ENCODE results near the gene WWP2.

The WWP2 gene

DNA sequence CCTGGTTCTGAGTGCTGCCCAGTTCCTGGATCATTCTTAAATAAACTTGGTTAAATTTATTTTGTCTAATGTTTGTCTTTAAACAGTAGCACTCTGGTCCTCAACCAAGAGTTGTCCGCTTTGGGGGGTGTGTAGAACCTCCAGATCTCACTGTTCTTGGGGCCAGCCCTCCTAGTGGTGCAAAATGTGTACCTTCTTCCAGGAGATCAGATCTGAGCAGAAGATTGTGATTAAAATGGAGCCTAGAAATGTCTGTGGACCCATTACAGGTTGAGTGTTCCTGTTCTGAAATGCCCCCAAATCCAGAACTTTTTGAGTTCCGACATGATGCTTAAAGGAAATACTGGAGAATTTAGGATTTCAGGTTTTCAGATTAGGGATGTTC lies 143.0 kb downstream of the WWP2 start:
- Histone ChIP-seq H3K4me3 (ENCODE audit: low read depth, low read length) (no peak overlapping the region), H3K27ac (no peak overlapping the region), H3K36me3 (replicated peaks) (peaks cover 2% of the 10 kb centered on the region), H3K27me3 (replicated peaks) (no peaks in the 10 kb centered on the region)
- DNase-seq, result no peak
- TF ChIP-seq, protein P1, sequence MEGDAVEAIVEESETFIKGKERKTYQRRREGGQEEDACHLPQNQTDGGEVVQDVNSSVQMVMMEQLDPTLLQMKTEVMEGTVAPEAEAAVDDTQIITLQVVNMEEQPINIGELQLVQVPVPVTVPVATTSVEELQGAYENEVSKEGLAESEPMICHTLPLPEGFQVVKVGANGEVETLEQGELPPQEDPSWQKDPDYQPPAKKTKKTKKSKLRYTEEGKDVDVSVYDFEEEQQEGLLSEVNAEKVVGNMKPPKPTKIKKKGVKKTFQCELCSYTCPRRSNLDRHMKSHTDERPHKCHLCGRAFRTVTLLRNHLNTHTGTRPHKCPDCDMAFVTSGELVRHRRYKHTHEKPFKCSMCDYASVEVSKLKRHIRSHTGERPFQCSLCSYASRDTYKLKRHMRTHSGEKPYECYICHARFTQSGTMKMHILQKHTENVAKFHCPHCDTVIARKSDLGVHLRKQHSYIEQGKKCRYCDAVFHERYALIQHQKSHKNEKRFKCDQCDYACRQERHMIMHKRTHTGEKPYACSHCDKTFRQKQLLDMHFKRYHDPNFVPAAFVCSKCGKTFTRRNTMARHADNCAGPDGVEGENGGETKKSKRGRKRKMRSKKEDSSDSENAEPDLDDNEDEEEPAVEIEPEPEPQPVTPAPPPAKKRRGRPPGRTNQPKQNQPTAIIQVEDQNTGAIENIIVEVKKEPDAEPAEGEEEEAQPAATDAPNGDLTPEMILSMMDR (IDR thresholded peaks at IDR 0.05; ENCODE audit: low read depth, low read length, missing control alignments), result no peak
- in situ Hi-C loops (cut with HindIII; ENCODE audit: low pct_ligation_motif_present, low sequenced_read_pairs), result no loop called here

DNA sequence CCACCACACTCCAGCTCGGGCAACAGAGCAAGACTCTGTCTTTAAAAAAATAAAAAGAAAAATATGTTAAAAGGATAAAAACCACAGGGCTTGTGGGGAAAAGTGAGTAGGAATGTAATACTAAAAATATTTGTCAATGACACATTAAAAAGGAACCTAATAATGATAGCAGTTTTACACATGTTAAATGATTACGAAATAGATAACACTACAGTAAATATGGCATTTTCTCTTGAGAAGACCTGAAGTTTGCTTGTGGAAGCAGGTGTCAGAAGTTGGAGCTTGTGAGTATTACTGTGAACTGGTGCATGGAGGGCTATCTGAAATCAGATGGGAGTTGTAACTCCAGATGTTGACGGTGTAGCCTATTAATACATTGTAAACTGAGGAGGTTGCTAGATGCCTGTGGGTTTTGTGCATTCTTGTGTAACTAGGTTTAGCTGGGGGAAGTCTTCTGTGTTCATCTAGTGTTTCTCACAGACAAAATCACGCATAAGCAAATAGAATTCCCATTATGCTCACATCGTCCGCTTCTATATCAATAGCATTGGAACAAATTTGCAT lies 144.8 kb downstream of the WWP2 start:
- no peaks in the 10 kb centered on the region for H3K27me3 ChIP-seq (replicated peaks)
- TF ChIP-seq, protein P1 (IDR thresholded peaks at IDR 0.05; ENCODE audit: low read depth, low read length, missing control alignments), result no peak
- H3K4me3 ChIP-seq (ENCODE audit: low read depth, low read length), result no peak overlapping the region
- H3K36me3 ChIP-seq (replicated peaks), result peaks cover 2% of the 10 kb centered on the region
- H3K27ac ChIP-seq, result peak overlapping the region; percentile 12
- in situ Hi-C loops (cut with HindIII; ENCODE audit: low pct_ligation_motif_present, low sequenced_read_pairs), result no loop called here
- DNase-seq, result peak; percentile 78

DNA sequence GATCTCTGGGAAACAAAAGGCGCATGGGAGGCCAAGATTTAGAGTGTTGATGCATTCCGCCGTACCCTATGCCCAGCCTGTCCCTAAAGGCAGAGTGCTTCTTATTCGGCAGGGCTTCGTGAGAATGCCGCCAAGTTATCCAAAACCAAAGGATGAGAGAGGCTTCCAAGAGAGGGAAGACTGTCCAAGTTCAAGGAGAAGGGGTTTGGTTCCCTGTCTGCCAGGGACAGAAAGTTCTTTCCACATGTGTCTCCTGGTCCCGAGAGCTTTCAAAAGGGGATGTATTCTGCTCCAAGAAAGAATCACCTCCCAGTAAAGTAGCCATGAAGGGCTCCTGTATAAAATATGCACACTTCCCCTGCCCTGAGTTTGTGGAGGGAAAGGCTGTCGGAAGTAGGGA lies 146.9 kb downstream of the WWP2 start:
- Histone ChIP-seq H3K36me3 (replicated peaks) (peaks cover 2% of the 10 kb centered on the region), H3K27ac (no peak overlapping the region), H3K4me3 (ENCODE audit: low read depth, low read length) (no peak overlapping the region), H3K27me3 (replicated peaks) (no peaks in the 10 kb centered on the region)
- no peak for DNase-seq
- TF ChIP-seq, protein P1 (IDR thresholded peaks at IDR 0.05; ENCODE audit: low read depth, low read length, missing control alignments), result no peak
- in situ Hi-C loops (cut with HindIII; ENCODE audit: low pct_ligation_motif_present, low sequenced_read_pairs), result no loop called here

DNA sequence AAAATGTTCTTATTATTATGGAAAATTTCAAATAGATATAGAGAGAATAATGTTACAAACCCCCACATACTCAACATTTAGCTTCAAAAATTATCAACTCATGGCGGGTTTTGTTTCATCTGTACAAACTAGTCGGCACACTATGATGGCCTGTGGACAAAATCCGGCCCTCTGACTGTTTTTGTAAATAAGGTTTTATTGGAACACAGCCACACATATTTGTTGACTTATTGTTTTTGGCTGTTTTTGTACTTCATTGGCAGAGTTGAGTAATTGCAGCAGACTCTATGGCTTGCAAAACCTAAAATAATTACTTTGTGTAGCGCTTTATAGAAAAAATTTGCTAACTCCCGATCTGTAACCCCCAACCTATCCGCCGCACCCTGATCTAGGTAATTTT lies 147.6 kb downstream of the WWP2 start:
- peaks cover 2% of the 10 kb centered on the region for H3K36me3 ChIP-seq (replicated peaks)
- DNase-seq, result no peak
- in situ Hi-C loops (cut with HindIII; ENCODE audit: low pct_ligation_motif_present, low sequenced_read_pairs), result no loop called here
- H3K4me3 ChIP-seq (ENCODE audit: low read depth, low read length), result no peak overlapping the region
- H3K27me3 ChIP-seq (replicated peaks), result no peaks in the 10 kb centered on the region
- H3K27ac ChIP-seq, result no peak overlapping the region
- TF ChIP-seq, protein P1 (IDR thresholded peaks at IDR 0.05; ENCODE audit: low read depth, low read length, missing control alignments), result no peak

DNA sequence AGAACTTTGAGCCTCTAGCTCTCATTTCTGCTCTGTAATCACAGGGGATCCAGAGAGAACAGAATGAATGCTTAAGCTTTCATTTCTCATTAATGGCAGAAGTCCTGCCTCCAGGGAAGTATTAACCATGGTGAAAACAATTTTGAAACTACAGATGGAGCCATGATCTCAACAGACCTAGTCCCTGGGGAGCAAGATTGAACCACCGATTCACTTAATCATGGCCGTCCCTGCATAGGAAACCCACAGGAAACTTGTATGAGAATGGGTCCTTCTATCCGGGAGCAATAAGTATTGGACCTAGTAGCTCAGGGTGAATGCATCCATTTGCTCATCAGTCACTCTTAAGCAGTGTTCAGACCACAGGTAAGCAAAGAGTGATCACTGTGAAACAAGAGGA lies 148.8 kb downstream of the WWP2 start:
- TF ChIP-seq, protein P1 (IDR thresholded peaks at IDR 0.05; ENCODE audit: low read depth, low read length, missing control alignments), result no peak
- no peak overlapping the region for H3K4me3 ChIP-seq (ENCODE audit: low read depth, low read length)
- in situ Hi-C loops (cut with HindIII; ENCODE audit: low pct_ligation_motif_present, low sequenced_read_pairs), result no loop called here
- no peak overlapping the region for H3K27ac ChIP-seq
- no peak for DNase-seq
- H3K27me3 ChIP-seq (replicated peaks), result no peaks in the 10 kb centered on the region
- peaks cover 2% of the 10 kb centered on the region for H3K36me3 ChIP-seq (replicated peaks)

DNA sequence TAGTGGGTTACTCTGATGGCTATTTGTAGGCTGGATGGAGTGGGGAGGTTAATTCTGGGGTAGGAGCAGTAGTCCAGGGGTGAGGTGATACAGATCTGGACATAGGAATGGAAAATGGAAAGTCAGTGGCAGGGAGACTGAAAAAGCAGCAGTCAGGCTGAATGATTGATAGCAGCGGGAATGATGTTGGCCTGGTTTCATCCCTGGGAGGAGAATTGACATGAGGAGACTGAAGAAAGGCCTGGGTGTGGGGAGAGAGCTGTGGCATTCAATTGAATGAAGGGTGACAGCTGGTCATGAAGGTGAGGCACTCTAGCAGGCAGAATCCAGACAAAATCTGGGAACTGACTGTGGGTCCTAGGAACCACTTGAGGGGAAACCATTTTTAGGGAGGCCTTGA lies 154.3 kb downstream of the WWP2 start:
- Histone ChIP-seq H3K36me3 (replicated peaks) (no peaks in the 10 kb centered on the region), H3K27ac (no peak overlapping the region), H3K4me3 (ENCODE audit: low read depth, low read length) (no peak overlapping the region), H3K27me3 (replicated peaks) (no peaks in the 10 kb centered on the region)
- in situ Hi-C loops (cut with HindIII; ENCODE audit: low pct_ligation_motif_present, low sequenced_read_pairs), result no loop called here
- TF ChIP-seq, protein P1 (IDR thresholded peaks at IDR 0.05; ENCODE audit: low read depth, low read length, missing control alignments), result no peak
- no peak for DNase-seq
